Embryonic facial prominence (tissue), 1 donor: ENCODE results near the gene RGSL1.
A peak's percentile ranks its signal among the peaks of the same experiment; 100 is the strongest.

ENCODE experiments used
- DNase-seq: peaks from one replicate; pipeline ENCODE4 v3.0.0-alpha.2; 2016; ENCODE audit errors: extremely low spot score

Gene RGSL1

DNA sequence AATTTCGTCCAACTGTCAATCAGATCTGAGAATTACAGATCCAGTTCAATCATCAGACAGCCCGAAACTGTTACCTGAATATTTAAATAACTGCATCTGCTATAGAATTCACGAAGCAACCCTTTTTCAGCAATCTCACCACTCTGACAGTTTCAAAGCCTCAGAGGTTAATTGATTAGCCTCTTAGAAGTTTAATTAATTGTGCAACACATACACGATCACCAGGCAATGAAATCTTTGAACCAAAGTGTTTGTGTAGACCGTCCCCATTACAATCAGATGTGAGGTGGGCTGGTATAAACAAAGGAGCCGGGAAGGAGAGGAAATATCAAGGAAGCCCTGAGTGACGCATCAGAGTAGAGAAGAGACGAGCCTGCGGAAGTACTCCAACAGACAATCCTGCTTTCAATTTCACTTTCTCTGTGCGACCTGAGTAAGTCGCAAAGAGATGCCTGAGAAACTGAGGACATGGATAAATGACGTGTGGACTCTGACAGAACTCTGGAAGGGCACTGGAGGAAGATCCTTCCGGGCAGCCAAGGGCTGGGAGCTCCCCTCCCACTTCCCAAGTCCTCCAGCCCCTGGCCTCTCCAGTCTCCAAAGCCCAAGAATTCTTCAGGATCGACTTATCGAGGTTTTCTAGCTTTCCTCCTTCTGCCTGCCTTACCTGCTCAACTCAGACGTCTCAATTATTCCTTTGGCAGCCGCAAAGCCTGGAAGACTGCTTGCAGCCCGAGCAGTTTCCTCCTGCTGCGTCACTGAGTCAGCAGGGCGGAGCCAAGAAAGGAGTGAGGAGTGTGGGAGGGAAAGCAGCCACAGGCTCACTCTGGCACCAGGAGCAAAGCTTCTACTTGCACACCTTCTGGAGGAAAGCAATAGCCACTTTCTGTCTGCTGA, 138.8 kb downstream of the RGSL1 start, which contains the start of gene RNASEL:
RNASEL (minus strand) TSS at position 757 of the 897 bp plus-strand sequence. CDS start 2,450 bp downstream, outside the sequence.
- DNase-seq, result peak; percentile 65

DNA sequence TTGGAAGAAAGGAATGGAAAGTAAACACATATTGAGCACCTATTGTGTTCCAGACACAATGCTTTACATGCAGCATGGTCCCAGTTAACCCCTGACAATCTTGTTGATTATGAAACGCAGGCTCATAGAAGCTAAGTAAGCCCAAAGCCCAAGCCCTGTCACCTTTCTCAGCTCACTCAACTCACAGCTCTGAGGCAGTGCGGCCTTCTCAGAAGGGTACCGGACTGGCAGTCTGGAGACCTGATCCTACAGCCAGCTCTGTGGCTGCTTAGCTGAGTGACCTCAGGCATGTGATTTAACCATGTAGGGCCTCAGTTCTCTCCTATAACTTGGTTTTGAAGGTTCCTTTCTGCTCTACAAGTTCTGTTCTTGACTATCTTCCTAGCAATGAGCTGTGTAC, 139.6 kb downstream of the RGSL1 start:
- no peak for DNase-seq

DNA sequence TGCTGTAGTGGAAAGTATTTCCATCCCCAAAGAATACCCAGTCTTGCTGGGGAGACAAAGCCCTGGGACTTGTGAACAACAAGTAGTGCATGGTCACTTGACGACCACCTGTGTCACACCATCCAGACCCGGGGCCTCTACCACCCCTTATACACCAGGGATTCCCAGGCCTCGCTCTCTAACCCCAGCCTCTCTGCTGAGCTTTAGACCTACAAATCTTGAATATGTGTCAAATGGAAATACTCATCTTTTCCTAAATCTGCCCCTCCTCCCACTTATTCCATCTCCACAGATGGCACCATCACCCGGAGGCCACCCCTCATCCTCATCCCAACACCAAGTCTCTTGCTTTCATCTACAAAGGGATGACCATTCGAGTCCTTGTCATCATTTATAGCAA, 140.0 kb downstream of the RGSL1 start:
- no peak for DNase-seq

DNA sequence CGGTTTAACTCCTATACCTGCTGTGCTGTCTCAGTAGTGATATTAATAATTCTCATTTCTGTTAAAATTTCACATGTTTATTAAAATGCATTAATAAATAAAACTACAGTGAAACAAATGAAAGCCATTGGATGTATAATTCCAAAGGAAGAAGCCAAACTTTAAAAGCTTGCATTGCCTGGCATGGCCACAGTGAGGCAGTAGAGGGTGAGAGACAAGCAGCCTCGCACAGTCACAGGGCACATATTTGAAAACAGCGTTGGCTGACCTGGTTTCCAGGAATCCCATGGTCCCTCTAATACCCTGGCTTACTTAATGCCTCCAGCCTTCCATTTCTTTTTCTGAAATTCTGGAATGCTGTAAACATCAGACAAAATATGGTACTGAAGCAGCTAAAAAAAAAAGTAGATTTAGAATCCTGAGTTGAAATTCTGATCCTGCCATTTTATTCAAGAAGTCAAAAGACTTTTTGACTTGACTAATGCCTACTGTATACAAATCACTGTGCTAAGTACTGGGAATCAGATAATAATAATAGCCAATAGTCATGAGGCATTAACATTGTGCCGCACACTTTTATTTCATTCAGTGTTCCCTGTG, 145.8 kb downstream of the RGSL1 start:
- DNase-seq, result no peak

DNA sequence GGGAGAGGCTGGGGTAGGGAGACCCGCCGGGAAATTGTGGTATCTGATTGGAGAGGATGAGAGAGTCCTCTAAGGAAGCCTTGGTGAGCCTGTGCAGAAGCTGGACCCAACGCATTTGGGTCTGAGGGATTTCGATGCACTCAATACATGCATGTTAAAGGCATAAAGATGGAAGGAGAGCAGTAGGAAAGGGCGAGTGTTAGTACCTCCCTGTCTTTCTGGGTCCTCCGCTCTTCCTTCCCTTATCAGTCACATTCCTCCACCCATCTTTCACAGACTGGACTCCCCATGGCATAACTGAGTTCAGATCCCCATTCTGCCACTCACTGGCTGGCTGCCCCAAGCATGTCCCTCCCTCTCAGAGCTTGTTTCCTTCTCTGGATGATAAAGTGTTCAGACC, 147.0 kb downstream of the RGSL1 start:
- DNase-seq, result no peak

DNA sequence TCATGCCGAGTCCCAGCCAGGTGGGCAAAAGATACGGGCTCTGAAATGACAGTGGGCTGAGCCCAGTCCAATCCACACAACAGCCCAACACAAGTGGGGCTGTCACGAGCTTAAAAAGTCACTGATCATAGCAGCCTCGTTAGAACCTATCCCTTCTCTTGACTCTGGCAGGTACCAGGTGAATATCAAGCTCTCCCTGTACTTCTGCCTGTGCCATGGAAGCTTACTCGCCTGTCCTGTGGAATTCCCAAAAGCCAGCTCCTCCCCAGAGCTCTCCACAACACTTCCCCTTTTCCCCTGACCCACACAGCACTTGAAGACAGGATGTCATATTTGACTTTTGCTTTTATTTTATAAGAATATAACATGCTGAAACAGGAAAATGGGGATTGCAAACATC, 148.3 kb downstream of the RGSL1 start:
- no peak for DNase-seq

DNA sequence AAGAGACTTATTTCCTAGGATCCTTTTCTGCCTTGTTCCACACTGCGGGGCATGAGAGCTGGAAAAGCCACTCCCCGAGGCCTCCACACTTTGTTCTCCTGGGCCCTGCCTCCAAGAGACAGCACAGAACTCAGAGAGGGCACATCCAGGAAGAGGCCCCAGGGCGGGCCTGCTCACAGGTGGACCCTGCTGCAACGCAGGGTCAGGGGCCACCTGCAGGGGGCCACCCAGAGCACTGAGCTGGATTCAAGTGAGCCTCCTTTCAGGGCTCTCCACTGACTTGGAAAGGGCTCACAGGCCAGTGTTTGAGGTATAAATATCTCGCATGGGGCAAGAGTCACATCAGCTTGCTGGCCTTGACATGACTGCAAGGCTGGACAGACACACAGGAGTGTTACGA, 149.4 kb downstream of the RGSL1 start:
- no peak for DNase-seq

DNA sequence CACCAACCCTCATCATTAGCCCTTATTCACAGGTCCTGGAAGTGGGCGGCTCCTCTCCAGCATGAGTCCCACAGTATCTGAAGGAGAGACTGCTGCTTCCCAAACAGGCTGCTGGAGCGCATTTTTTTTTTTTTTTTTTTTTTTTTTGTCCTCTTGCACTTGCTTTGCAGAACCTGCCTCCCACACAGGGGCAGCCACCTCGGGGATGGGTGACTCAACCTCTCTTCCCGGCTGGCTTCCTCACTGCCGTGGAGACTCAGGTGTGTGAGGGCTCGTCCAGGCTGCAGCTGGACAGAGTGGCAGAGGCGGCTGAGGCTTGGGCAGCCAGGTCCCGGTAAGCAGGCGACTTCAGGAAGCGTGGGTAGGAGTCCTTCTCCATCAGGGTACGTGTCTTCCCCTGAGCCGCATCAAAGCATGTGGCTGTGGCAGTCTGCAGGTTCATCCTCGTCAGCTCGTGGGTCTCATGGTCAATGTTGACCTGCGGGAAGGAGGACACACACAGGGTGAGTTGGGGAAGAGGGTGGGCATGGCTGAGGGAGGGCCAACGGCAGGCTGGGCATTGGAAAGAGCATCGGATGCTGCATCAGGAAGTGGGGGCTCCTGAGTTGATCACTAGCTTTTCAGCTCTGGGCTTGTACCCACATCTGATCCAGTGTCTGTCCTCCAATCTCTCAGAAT, 150.2 kb downstream of the RGSL1 start:
- DNase-seq, result no peak

DNA sequence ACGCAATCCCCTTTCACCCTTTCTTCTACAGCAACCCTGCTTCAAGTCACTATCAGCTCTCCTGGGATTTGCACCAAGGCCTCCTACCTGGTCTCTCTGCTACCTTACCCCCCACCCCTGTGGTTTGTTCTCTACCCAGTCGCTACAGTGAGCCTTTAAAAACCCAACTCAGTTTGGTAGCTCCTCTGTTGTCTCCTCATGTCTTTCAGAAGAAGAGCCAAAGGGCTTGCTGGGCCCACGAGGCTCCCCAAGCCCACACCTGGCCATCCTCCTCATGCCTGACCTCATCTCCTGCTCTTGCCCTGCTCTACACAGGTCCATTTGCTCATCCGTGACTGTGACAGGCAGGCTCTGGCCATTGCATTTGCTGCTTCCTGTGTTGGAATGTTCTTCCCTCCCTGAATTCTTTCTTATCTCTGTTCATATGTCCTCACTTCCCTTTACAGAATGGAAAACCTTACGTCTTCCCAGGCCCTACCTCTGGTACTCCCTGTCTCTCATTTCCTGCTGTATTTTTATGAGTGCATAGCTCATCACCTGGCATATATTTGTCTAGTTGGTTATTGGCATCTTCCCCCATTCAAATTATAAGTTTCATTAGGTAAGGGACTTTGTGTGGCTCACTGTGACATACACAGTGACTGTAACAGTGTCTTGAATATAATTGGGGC, 150.9 kb downstream of the RGSL1 start:
- no peak for DNase-seq

DNA sequence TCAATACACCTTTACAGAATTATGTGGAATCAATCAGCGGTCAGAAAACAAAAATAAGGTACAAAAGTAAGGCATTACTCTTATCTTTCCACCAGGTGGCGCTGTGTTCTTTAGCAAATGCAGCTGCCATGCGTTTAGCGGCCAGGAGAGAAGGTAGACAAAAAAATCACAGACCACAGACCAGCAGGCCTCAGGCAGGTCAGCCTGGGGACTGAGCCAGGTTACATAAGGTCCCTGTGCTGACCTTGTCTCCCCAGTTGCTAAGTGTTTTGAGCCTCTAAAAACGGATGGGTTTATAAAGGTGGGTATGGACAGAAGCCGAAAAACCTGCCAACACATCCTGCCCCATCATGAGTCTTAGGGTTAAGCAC, 151.5 kb downstream of the RGSL1 start:
- peak; percentile 53 for DNase-seq

DNA sequence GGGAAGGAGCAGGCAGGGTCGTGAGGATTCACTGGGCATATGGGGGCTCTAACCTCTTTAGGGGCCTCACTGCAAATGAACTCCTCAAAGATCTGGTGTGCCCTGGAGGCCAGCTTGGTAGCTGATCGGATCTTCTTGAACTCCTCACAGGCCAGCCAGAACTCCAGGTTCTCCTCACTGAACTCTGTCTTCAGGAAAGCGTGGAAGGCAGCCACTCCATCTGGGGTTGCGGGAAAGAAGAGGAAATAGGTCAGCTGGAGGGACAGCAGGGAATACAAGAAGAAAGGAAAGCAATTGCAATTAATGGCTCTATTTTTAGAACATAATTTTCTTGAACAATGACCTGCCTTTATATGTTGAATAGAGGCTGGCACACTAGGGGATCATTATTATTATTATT, 152.0 kb downstream of the RGSL1 start:
- no peak for DNase-seq

DNA sequence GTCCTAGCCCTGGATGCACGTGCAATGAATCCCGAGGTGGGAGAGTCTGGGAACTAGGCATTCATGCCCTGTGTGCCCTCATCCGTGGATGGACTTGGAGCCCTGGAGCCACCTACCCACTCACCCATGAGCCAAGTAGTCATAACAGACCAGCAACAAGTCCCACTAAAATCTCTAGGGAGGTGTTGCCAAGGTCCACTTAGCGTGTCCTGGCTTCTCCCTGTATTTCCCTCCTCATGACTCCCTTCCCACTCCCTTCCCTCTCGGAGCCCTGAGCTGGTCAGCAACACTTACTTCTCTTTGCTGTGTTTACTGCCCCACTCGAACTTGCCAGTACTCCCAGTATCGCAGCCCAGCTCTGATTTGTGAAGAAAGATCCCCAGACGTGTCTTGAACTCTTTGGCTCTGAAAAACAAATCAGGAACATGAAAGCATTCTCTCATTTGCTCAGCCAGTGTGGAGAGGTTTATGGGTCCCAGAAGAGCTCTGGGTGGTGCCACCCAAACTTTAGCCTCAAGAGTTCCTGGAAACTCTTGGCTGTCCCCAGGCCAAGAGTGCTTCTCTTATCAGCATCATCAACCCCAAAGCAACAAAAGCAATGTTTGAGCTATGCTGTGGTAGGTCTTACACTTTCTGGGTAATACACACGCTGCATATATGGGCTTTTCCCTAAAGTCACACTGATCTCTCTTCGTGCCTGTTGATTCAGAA, 153.1 kb downstream of the RGSL1 start:
- no peak for DNase-seq

DNA sequence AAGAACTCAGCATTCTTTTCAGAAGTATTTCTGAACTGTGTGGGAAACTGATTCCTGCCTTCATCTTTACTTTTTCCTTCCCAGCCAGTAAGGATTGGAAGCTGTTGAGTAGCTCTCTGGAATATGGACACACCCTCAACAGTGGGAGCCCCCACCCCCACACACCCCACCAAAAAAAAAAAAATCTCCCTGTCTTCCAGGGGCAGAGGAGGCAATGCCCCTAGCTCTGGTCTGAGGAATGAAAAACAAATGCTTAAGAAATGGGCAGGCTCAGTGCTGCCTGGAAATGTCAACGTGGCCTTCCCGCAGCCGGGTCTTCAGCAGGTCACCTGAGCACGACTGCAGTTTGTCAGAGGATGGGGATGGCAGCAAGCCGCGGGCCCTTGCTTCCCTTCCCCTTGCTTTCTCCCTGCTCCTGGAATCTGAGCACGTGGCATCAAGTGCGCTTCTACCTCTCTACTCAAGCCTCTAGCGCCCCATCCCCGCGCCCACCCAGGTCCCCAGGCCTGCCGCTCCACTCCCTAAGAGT, 153.8 kb downstream of the RGSL1 start:
- no peak for DNase-seq

DNA sequence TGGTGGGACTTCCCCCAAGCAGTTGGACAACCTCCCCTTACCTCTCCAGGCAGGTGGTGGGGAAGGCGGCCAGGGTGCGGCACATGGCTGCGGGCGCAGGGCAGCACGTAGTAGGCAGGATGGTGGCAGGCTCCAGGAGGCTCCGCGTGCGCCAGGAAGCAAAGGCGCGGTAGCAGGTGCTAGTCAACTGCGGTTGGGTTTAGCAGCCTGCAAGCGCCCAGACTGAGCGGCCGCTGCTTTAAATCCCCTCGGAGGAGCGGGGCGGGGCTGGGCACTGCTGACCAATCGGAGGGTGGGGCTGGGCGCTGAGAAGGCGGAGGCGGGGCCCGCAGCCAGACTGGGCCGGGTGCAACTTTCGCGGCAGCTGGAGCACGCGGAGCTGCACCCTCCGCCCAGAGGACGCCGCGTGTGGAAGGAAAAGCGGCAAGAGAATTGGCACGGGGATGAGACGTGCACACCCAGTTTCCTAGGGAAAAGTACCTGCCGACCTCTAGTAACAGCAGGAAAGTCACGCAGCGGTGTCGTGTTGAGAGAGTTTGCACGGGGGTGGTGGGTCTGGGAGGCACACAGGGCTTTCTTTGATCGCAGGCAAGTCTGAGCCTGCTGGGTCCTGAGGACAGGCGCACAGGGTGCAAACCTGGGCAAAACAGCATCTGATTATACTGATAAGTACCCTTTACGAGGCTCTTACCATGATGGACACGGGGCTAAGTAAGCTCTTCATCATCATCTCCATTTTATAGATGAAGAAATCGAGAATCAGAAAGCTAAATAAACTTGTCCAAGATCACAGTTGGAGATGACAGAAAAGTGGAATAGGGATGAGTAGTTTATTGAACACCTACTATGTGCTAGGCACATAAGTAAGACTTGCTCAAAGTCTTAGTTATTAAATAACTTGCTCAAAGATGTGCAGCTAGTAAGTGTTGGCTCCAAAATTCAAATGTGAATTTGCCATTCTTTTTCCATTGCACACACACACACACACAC, 154.5 kb downstream of the RGSL1 start, which contains the start of gene RGS16:
RGS16 (minus strand) TSS at position 215 of the 990 bp plus-strand sequence; CDS start at position 85, 130 bp downstream.
- DNase-seq, result peak; percentile 50

DNA sequence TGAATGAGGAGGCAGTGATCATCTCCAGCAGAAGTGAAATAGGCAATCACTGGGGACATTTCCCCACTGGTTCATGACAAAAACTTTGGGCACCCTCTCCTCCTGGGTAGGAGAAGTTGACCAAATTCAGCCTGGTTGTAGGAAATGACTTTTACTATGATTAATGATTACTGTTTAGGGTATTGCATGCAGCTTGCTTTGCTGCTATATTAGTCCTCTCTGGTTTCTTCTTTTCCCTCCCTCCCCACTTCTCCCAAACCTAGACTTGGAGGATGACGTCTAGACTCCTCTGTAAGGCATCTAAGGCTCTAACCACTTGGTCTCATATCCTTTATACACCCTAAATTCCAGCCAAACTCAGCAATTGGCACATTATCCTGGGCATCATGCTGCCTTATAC, 157.6 kb downstream of the RGSL1 start:
- no peak for DNase-seq

DNA sequence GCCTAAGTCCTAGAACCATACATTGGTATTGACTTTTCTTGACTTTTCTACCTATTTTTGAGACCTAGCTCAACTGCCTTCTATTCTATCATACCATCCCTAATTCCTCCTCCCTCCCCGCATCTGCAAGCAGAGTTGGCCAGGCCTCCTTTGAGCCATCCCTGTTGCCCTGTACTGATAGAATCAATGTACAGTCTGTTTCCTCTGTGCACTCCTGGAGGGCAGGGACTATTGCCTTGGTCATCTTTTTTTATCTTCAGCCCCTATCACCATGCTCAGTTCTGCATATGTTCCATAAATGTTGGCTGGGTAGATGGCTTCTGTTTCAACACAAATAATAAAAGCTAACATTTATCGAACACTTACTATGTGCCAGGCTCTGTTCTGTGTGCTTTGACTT, 158.3 kb downstream of the RGSL1 start:
- no peak for DNase-seq

DNA sequence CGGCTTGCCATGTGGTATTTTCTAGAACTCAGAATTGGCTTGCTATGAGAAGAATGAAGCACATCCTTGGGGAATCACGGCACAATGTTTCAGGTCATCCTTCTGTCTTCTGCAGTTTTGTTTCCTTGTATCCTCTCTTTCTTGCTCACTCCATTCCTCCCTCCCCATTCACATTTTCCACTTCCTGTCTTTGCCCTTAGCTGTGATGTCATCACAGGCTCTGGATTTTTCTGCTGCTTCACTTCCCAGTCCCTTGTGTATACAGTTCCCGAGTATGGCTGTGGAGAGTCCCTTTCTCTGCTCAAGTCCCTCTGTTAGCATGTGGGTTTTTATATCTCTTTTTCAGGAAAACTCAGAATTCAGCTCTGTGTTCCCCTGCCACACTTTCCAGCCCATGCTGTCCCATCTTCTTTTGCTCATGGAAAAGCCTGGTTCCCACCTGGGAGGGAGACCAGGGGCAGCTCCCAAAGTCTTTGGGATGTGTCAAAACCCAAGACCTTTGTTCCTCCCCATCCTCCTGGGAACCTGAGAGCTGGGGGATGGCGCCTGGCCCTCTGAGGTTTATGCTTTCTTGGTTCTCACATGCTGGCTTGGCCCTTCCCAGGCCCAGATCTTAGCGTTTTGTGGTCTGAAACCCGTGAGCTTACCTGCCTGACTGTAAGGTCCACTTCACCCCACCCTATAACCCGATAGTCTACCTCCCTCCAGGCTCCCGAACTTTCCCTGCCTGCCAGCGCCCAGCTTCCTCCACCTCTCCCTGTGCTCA, 159.1 kb downstream of the RGSL1 start:
- no peak for DNase-seq
